CD14-positive monocyte (primary cell): Measurements from ENCODE around the gene FRAS1. TPM values are rescaled to one million over a fixed set of nuclear protein-coding genes. Genes with fewer than 3 reads are reported as not detected.

Source experiments
- DNase-seq, 3 donors: peaks; one replicate each; pipeline ENCODE4 v3.0.0-alpha.2; 2011 to 2022
- H2AFZ ChIP-seq: 2 replicates; pipeline ENCODE4 v1.6.0; 2012; ENCODE audit warnings: mild to moderate bottlenecking, low read depth, low read length, inconsistent platforms; ENCODE audit not compliant: insufficient read depth, poor library complexity, severe bottlenecking
- H3K27ac ChIP-seq, 2 donors: 1 replicate in 1 of 2; 2 replicates in 1 of 2; pipeline ENCODE4 v1.5.1; 2012 to 2013; ENCODE audit warnings: low read length in 2 of 2, control low read depth in 1 of 2, inconsistent platforms in 1 of 2, low read depth in 1 of 2, mild to moderate bottlenecking in 1 of 2
- H3K27me3 ChIP-seq, 2 donors: one replicate each; pipeline versions ENCODE4 v1.6.0 to v1.6.1; 2011 to 2013; ENCODE audit warnings: low read length in 2 of 2; ENCODE audit not compliant: control insufficient read depth in 2 of 2, insufficient read depth in 2 of 2
- H3K36me3 ChIP-seq, 2 donors: replicated peaks in 1 of 2; 1 replicate in 1 of 2; 2 replicates in 1 of 2; pipeline versions ENCODE4 v1.5.1 to v1.6.1; 2012 to 2013; ENCODE audit warnings: low read length in 2 of 2, control low read depth in 1 of 2, inconsistent platforms in 1 of 2, mild to moderate bottlenecking in 1 of 2; ENCODE audit not compliant: insufficient read depth in 2 of 2, control insufficient read depth in 1 of 2
- H3K4me1 ChIP-seq, 2 donors: 1 replicate in 1 of 2; 2 replicates in 1 of 2; pipeline versions ENCODE4 v1.5.1 to v1.6.1; 2012 to 2013; ENCODE audit warnings: low read length in 2 of 2, control low read depth in 1 of 2, inconsistent platforms in 1 of 2, mild to moderate bottlenecking in 1 of 2, moderate library complexity in 1 of 2; ENCODE audit not compliant: insufficient read depth in 2 of 2, control insufficient read depth in 1 of 2
- H3K4me2 ChIP-seq: replicated peaks from 2 replicates; pipeline ENCODE3; 2012; ENCODE audit warnings: low read length, moderate library complexity, mild to moderate bottlenecking; ENCODE audit not compliant: poor library complexity, severe bottlenecking; ENCODE audit errors: extremely low read depth
- H3K4me3 ChIP-seq, 3 experiments: fragments of 200-600 bp in 1 of 3; sonication (generic) in 1 of 3; replicated peaks in 1 of 3; 1 replicate in 2 of 3; 2 replicates in 1 of 3; pipeline ENCODE4 v1.5.1; 2011 to 2013; ENCODE audit warnings: low read length in 3 of 3, mild to moderate bottlenecking in 3 of 3, control low read depth in 2 of 3, low read depth in 2 of 3, inconsistent platforms in 1 of 3, moderate library complexity in 1 of 3
- H3K79me2 ChIP-seq: 2 replicates; pipeline ENCODE4 v1.6.0; 2012; ENCODE audit warnings: mild to moderate bottlenecking, control low read depth, inconsistent platforms, low read length, moderate library complexity; ENCODE audit not compliant: insufficient read depth
- H3K9ac ChIP-seq: 2 replicates; pipeline ENCODE4 v1.6.0; 2017; ENCODE audit warnings: low read length, mild to moderate bottlenecking; ENCODE audit not compliant: insufficient read depth, poor library complexity, severe bottlenecking
- H3K9me3 ChIP-seq, 2 donors: replicated peaks in 1 of 2; 1 replicate in 1 of 2; 2 replicates in 1 of 2; pipeline versions ENCODE4 v1.5.1 to v1.6.1; 2012 to 2013; ENCODE audit warnings: low read length in 2 of 2, control low read depth in 1 of 2; ENCODE audit not compliant: control insufficient read depth in 1 of 2, insufficient read depth in 1 of 2
- H4K20me1 ChIP-seq: 2 replicates; pipeline ENCODE4 v1.6.0; 2012; ENCODE audit warnings: mild to moderate bottlenecking, low read length, control low read depth, moderate library complexity; ENCODE audit not compliant: insufficient read depth
- H3K27ac Mint-ChIP-seq, 7 donors: one replicate each; pipeline ENCODE4 v1.8.0; 2020; ENCODE audit warnings: mild to moderate bottlenecking in 7 of 7, mixed read lengths in 7 of 7, moderate library complexity in 6 of 7, inconsistent platforms in 2 of 7
- H3K27me3 Mint-ChIP-seq, 3 donors: one replicate each; pipeline ENCODE4 v1.8.0; 2021 to 2022; ENCODE audit warnings: low read depth in 3 of 3, mild to moderate bottlenecking in 3 of 3, mixed read lengths in 3 of 3, moderate library complexity in 3 of 3, inconsistent platforms in 1 of 3
- H3K36me3 Mint-ChIP-seq, 2 donors: one replicate each; pipeline ENCODE4 v1.8.0; 2020; ENCODE audit warnings: mixed read lengths in 2 of 2, inconsistent platforms in 1 of 2, mild to moderate bottlenecking in 1 of 2
- H3K4me1 Mint-ChIP-seq: one replicate; pipeline ENCODE4 v1.8.0; 2020; ENCODE audit warnings: mild to moderate bottlenecking, mixed read lengths
- H3K4me3 Mint-ChIP-seq, 2 donors: one replicate each; pipeline ENCODE4 v1.8.0; 2020; ENCODE audit warnings: mild to moderate bottlenecking in 2 of 2, mixed read lengths in 2 of 2, moderate library complexity in 1 of 2
- H3K9me3 Mint-ChIP-seq, 7 donors: one replicate each; pipeline ENCODE4 v1.8.0; 2020 to 2022; ENCODE audit warnings: mixed read lengths in 7 of 7, mild to moderate bottlenecking in 6 of 7, moderate library complexity in 6 of 7, inconsistent platforms in 2 of 7
- CTCF ChIP-seq: fragments of 200-600 bp; IDR thresholded peaks from one replicate; pipeline ENCODE4 v1.8.0; 2022; ENCODE audit warnings: antibody characterized with exemption, mild to moderate bottlenecking
- WGBS: methylation state at CpG from one replicate; pipeline ENCODE4 v1.1.5; 2013; ENCODE audit warnings: missing lambda C conversion rate; ENCODE audit not compliant: insufficient coverage; 5-methylcytosine and 5-hydroxymethylcytosine counted together
- intact Hi-C, 2 donors: fragments of 100-400 bp; cut with micrococcal nuclease; formaldehyde crosslinking; loops; one replicate each; pipeline versions ENCODE4 v1.15.0 to v1.15.1; 2023
- polyA plus RNA-seq, 3 donors: library from polyadenylated mRNA; depleted of rRNA in 1 of 3; unstranded in 2 of 3; stranded (reverse) in 1 of 3; fragments of 300-500 nt in 2 of 3; fragments of >200 nt in 1 of 3; fragmentation: Illumina TruSeq in 2 of 3; gene quantifications; 1 replicate in 2 of 3; 2 replicates in 1 of 3; pipeline ENCODE4 v1.2.3, GENCODE V29; 2012 to 2021

The FRAS1 gene
- polyA plus RNA-seq, 3 donors: not detected

- 100% methylated on average over 1 of the region's 3 CpGs for WGBS
- no peak overlapping the region for H3K4me3 ChIP-seq
- no peaks in the 10 kb centered on the region for H3K4me1 ChIP-seq
- H3K79me2 ChIP-seq: no peaks in the 10 kb centered on the region
- Mint-ChIP-seq H3K9me3 (peaks cover 0 to 2% (median 0%) of the 10 kb centered on the region in 7 donors), H3K4me1 (no peaks in the 10 kb centered on the region), H3K27me3 (peaks cover 0 to 3% (median 2%) of the 10 kb centered on the region in 3 donors), H3K36me3 (no peaks in the 10 kb centered on the region), H3K27ac (no peak overlapping the region), H3K4me3 (no peak overlapping the region)
- intact Hi-C loops: no loop called here
- no peak overlapping the region for H3K27ac ChIP-seq
- no peak for TF ChIP-seq CTCF
- H3K9me3 ChIP-seq: no peaks in the 10 kb centered on the region
- H4K20me1 ChIP-seq: no peaks in the 10 kb centered on the region
- H3K27me3 ChIP-seq: no peaks in the 10 kb centered on the region
- H3K4me2 ChIP-seq: no peak overlapping the region
- H2AFZ ChIP-seq: no peak overlapping the region
- H3K36me3 ChIP-seq: no peaks in the 10 kb centered on the region
- no peak for DNase-seq
- no peak overlapping the region for H3K9ac ChIP-seq
Observed at GRCh38 chr4:78343682-78344081, 286.6 kb downstream of the FRAS1 start.

- no peaks in the 10 kb centered on the region for H3K4me1 ChIP-seq
- H3K27me3 ChIP-seq: no peaks in the 10 kb centered on the region
- no peak for TF ChIP-seq CTCF
- H3K4me2 ChIP-seq: no peak overlapping the region
- H3K27ac ChIP-seq: no peak overlapping the region
- no CpG with 5 or more reads among the region's 2 CpGs for WGBS
- no peaks in the 10 kb centered on the region for H3K9me3 ChIP-seq
- Mint-ChIP-seq H3K27ac (no peak overlapping the region), H3K4me3 (no peak overlapping the region), H3K36me3 (no peaks in the 10 kb centered on the region), H3K4me1 (no peaks in the 10 kb centered on the region), H3K9me3 (peaks cover 0 to 2% (median 0%) of the 10 kb centered on the region in 7 donors), H3K27me3 (peaks cover 0 to 3% (median 2%) of the 10 kb centered on the region in 3 donors)
- no peak overlapping the region for H3K9ac ChIP-seq
- no peak overlapping the region for H2AFZ ChIP-seq
- DNase-seq: no peak
- H3K4me3 ChIP-seq: no peak overlapping the region
- no peaks in the 10 kb centered on the region for H3K79me2 ChIP-seq
- no peaks in the 10 kb centered on the region for H3K36me3 ChIP-seq
- intact Hi-C loops: no loop called here
- H4K20me1 ChIP-seq: no peaks in the 10 kb centered on the region
Observed at GRCh38 chr4:78345237-78345636, 288.1 kb downstream of the FRAS1 start.
